ENCODE measurements around the gene RAB7B.

RAB7B gene

GRCh38 chr1:206035027-206035426 lies 31.8 kb upstream of the RAB7B start:
- no peak for TF ChIP-seq CTCF (IDR thresholded peaks at IDR 0.05; ENCODE audit: low read depth, low read length, missing control alignments)
- no peak overlapping the region for H3K4me3 ChIP-seq (ENCODE audit: low read depth, low read length)
- DNase-seq (ENCODE audit: low read depth) = no peak
- in situ Hi-C loops (cut with HindIII; ENCODE audit: low sequenced_read_pairs) = no loop called here

- TF ChIP-seq CTCF (IDR thresholded peaks at IDR 0.05; ENCODE audit: low read depth, low read length, missing control alignments) = no peak
- in situ Hi-C loops (cut with HindIII; ENCODE audit: low sequenced_read_pairs) = loop anchor here (5.0 kb wide), 1 partner anchor 70 kb away; no protein-coding TSS in a partner anchor
- no peak for DNase-seq (ENCODE audit: low read depth)
- H3K4me3 ChIP-seq (ENCODE audit: low read depth, low read length) = no peak overlapping the region
Measured at GRCh38 chr1:206032380-206033140, 29.4 kb upstream of the RAB7B start.

- peak; percentile 40 for DNase-seq (ENCODE audit: low read depth)
- peak; percentile 98 for TF ChIP-seq CTCF (IDR thresholded peaks at IDR 0.05; ENCODE audit: low read depth, low read length, missing control alignments)
- in situ Hi-C loops (cut with HindIII; ENCODE audit: low sequenced_read_pairs) = loop anchor here (5.0 kb wide), 1 partner anchor 72 kb away; no protein-coding TSS in a partner anchor
- H3K4me3 ChIP-seq (ENCODE audit: low read depth, low read length) = no peak overlapping the region
Measured at GRCh38 chr1:206030714-206031113, 27.5 kb upstream of the RAB7B start.

GRCh38 chr1:206030191-206030590 lies 27.0 kb upstream of the RAB7B start:
- in situ Hi-C loops (cut with HindIII; ENCODE audit: low sequenced_read_pairs) = loop anchor here (5.0 kb wide), 1 partner anchor 72 kb away; no protein-coding TSS in a partner anchor
- no peak for TF ChIP-seq CTCF (IDR thresholded peaks at IDR 0.05; ENCODE audit: low read depth, low read length, missing control alignments)
- DNase-seq (ENCODE audit: low read depth) = no peak
- no peak overlapping the region for H3K4me3 ChIP-seq (ENCODE audit: low read depth, low read length)

GRCh38 chr1:206029484-206029883 lies 26.3 kb upstream of the RAB7B start:
- no peak for DNase-seq (ENCODE audit: low read depth)
- no peak overlapping the region for H3K4me3 ChIP-seq (ENCODE audit: low read depth, low read length)
- in situ Hi-C loops (cut with HindIII; ENCODE audit: low sequenced_read_pairs) = no loop called here
- TF ChIP-seq CTCF (IDR thresholded peaks at IDR 0.05; ENCODE audit: low read depth, low read length, missing control alignments) = no peak

- no peak overlapping the region for H3K4me3 ChIP-seq (ENCODE audit: low read depth, low read length)
- DNase-seq (ENCODE audit: low read depth) = no peak
- no peak for TF ChIP-seq CTCF (IDR thresholded peaks at IDR 0.05; ENCODE audit: low read depth, low read length, missing control alignments)
- in situ Hi-C loops (cut with HindIII; ENCODE audit: low sequenced_read_pairs) = no loop called here
Measured at GRCh38 chr1:206025283-206025820, 22.2 kb upstream of the RAB7B start.
